GM04503 (cell line): Measurements from ENCODE around the gene CHP1.
"Not testable (repeated sequence)": the region's sequence is repeated elsewhere in the genome, so short reads cannot be mapped to it uniquely, and the experiment has no call there.

Experiments used
- DNase-seq: peaks from one replicate; pipeline ENCODE4 v3.0.0-alpha.2; 2012; ENCODE audit warnings: low read depth

The CHP1 gene

GRCh38 chr15:41292521-41292920 lies 61.5 kb downstream of the CHP1 start:
- no peak for DNase-seq

GRCh38 chr15:41301139-41301538 lies 70.1 kb downstream of the CHP1 start:
- not testable (repeated sequence) for DNase-seq

- no peak for DNase-seq
Measured at GRCh38 chr15:41301587-41301986, 70.5 kb downstream of the CHP1 start.

GRCh38 chr15:41304149-41304770 lies 73.2 kb downstream of the CHP1 start:
- no peak for DNase-seq

GRCh38 chr15:41307679-41308078 lies 76.6 kb downstream of the CHP1 start:
- no peak for DNase-seq

- no peak for DNase-seq
Measured at GRCh38 chr15:41309226-41309905, 78.3 kb downstream of the CHP1 start.

GRCh38 chr15:41320805-41321330 lies 89.8 kb downstream of the CHP1 start:
- DNase-seq = not testable (repeated sequence)

- no peak for DNase-seq
Measured at GRCh38 chr15:41323611-41324010, 92.5 kb downstream of the CHP1 start.

GRCh38 chr15:41331281-41331680 lies 100.2 kb downstream of the CHP1 start:
- DNase-seq = no peak
